ENCODE data around the gene HBE1. TPM values are rescaled to one million over a fixed set of nuclear protein-coding genes. Genes with fewer than 3 reads are reported as not detected.
A peak's percentile ranks its signal among the peaks of the same experiment; 100 is the strongest.

Gene HBE1
- total and polyA plus RNA-seq, 9 of the 15 experiments (the other 6 are each of a cell fraction or from before 2014, with no cell fraction given): 612 to 10,250 (median 2,181) TPM

- TF ChIP-seq, protein P1, sequence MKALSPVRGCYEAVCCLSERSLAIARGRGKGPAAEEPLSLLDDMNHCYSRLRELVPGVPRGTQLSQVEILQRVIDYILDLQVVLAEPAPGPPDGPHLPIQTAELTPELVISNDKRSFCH (CRISPR knock-in tag; IDR thresholded peaks at IDR 0.05): no peak
- TF ChIP-seq, protein P1 (tag; IDR thresholded peaks at IDR 0.05): peak; percentile 64; the same call in 1 of the 2 replicates
- TF ChIP-seq ZNF699 (CRISPR knock-in tag; IDR thresholded peaks at IDR 0.05; ENCODE audit: insufficient replicate concordance) (no peak), ARID1B (IDR thresholded peaks at IDR 0.05) (peak; percentile 99), NFE2 (IDR thresholded peaks at IDR 0.05; ENCODE audit: low read depth) (peak; percentile 99), MYNN (IDR thresholded peaks at IDR 0.05) (peak; percentile 96), MYNN (CRISPR knock-in tag; IDR thresholded peaks at IDR 0.05) (no peak), LCOR (CRISPR knock-in tag; IDR thresholded peaks at IDR 0.05) (peak; percentile 96), MAFF (IDR thresholded peaks at IDR 0.05; ENCODE audit: low read length) (peak; percentile 100), RFX1 (IDR thresholded peaks at IDR 0.05) (peak; percentile 45), PML (IDR thresholded peaks at IDR 0.05; ENCODE audit: low read length) (peak; percentile 98), ILF3 (IDR thresholded peaks at IDR 0.05; ENCODE audit: borderline replicate concordance) (0 out of 2 replicates have a peak, but pooled peaks have one; percentile 70), ARNT (IDR thresholded peaks at IDR 0.05) (peak; percentile 96), MTA1 (IDR thresholded peaks at IDR 0.05; ENCODE audit: borderline replicate concordance) (peak; percentile 90), NCOA4 (IDR thresholded peaks at IDR 0.05; ENCODE audit: partially characterized antibody) (no peak), POLR3G (IDR thresholded peaks at IDR 0.05; ENCODE audit: extremely low read depth, insufficient read length, insufficient replicate concordance) (no peak), RNF2 (IDR thresholded peaks at IDR 0.05) (peak; percentile 97), HDGF (IDR thresholded peaks at IDR 0.05) (no peak), SOX6 (IDR thresholded peaks at IDR 0.05) (peak; percentile 93), COPS2 (conservative IDR thresholded peaks at IDR 0.05) (no peak), FOSL1 (tag; conservative IDR thresholded peaks at IDR 0.05) (peak; percentile 100), ZNF830 (CRISPR knock-in tag; IDR thresholded peaks at IDR 0.05) (no peak)
- TF ChIP-seq, protein P2, sequence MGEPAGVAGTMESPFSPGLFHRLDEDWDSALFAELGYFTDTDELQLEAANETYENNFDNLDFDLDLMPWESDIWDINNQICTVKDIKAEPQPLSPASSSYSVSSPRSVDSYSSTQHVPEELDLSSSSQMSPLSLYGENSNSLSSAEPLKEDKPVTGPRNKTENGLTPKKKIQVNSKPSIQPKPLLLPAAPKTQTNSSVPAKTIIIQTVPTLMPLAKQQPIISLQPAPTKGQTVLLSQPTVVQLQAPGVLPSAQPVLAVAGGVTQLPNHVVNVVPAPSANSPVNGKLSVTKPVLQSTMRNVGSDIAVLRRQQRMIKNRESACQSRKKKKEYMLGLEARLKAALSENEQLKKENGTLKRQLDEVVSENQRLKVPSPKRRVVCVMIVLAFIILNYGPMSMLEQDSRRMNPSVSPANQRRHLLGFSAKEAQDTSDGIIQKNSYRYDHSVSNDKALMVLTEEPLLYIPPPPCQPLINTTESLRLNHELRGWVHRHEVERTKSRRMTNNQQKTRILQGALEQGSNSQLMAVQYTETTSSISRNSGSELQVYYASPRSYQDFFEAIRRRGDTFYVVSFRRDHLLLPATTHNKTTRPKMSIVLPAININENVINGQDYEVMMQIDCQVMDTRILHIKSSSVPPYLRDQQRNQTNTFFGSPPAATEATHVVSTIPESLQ (CRISPR knock-in tag; IDR thresholded peaks at IDR 0.05): 0 out of 2 replicates have a peak, but pooled peaks have one; percentile 37
- TF ChIP-seq, protein P3, sequence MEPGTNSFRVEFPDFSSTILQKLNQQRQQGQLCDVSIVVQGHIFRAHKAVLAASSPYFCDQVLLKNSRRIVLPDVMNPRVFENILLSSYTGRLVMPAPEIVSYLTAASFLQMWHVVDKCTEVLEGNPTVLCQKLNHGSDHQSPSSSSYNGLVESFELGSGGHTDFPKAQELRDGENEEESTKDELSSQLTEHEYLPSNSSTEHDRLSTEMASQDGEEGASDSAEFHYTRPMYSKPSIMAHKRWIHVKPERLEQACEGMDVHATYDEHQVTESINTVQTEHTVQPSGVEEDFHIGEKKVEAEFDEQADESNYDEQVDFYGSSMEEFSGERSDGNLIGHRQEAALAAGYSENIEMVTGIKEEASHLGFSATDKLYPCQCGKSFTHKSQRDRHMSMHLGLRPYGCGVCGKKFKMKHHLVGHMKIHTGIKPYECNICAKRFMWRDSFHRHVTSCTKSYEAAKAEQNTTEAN (CRISPR knock-in tag; IDR thresholded peaks at IDR 0.05): no peak
- TF ChIP-seq, protein P4, sequence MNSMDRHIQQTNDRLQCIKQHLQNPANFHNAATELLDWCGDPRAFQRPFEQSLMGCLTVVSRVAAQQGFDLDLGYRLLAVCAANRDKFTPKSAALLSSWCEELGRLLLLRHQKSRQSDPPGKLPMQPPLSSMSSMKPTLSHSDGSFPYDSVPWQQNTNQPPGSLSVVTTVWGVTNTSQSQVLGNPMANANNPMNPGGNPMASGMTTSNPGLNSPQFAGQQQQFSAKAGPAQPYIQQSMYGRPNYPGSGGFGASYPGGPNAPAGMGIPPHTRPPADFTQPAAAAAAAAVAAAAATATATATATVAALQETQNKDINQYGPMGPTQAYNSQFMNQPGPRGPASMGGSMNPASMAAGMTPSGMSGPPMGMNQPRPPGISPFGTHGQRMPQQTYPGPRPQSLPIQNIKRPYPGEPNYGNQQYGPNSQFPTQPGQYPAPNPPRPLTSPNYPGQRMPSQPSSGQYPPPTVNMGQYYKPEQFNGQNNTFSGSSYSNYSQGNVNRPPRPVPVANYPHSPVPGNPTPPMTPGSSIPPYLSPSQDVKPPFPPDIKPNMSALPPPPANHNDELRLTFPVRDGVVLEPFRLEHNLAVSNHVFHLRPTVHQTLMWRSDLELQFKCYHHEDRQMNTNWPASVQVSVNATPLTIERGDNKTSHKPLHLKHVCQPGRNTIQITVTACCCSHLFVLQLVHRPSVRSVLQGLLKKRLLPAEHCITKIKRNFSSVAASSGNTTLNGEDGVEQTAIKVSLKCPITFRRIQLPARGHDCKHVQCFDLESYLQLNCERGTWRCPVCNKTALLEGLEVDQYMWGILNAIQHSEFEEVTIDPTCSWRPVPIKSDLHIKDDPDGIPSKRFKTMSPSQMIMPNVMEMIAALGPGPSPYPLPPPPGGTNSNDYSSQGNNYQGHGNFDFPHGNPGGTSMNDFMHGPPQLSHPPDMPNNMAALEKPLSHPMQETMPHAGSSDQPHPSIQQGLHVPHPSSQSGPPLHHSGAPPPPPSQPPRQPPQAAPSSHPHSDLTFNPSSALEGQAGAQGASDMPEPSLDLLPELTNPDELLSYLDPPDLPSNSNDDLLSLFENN (IDR thresholded peaks at IDR 0.05; ENCODE audit: low read depth in 2 of 2, low read length in 2 of 2): peak in 1 of 2 experiments; percentile 97; a peak in 2 of 4 replicates
Observed at GRCh38 chr11:5280582-5281102, 10.9 kb upstream of the HBE1 start (continued).

Data from K562 (cell line).